ENCODE measurements around the gene AHRR.
"Not testable (repeated sequence)": the region's sequence is repeated elsewhere in the genome, so short reads cannot be mapped to it uniquely, and the experiment has no call there.

DNA sequence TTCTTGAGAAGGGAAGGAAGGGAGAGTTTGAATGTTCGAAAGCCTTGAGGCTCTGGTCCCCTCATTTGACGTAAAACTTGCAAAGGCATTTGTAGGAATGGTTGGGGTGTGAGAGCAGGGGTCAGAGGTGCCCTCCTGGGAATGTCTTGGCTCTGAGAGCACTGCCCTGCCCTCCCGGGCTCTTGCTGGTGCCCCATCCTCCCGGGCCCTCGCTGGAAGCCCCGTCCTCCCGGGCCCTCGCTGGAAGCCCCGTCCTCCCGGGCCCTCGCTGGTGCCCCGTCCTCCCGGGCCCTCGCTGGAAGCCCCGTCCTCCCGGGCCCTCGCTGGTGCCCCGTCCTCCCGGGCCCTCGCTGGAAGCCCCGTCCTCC, 48.3 kb downstream of the AHRR start:
- TF ChIP-seq, protein P1, sequence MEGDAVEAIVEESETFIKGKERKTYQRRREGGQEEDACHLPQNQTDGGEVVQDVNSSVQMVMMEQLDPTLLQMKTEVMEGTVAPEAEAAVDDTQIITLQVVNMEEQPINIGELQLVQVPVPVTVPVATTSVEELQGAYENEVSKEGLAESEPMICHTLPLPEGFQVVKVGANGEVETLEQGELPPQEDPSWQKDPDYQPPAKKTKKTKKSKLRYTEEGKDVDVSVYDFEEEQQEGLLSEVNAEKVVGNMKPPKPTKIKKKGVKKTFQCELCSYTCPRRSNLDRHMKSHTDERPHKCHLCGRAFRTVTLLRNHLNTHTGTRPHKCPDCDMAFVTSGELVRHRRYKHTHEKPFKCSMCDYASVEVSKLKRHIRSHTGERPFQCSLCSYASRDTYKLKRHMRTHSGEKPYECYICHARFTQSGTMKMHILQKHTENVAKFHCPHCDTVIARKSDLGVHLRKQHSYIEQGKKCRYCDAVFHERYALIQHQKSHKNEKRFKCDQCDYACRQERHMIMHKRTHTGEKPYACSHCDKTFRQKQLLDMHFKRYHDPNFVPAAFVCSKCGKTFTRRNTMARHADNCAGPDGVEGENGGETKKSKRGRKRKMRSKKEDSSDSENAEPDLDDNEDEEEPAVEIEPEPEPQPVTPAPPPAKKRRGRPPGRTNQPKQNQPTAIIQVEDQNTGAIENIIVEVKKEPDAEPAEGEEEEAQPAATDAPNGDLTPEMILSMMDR (IDR thresholded peaks at IDR 0.05), result not testable (repeated sequence)
- not testable (repeated sequence) for TF ChIP-seq POLR2A (IDR thresholded peaks at IDR 0.05); POLR2AphosphoS5 (IDR thresholded peaks at IDR 0.05; ENCODE audit: insufficient read depth in 1 of 2, low read depth in 1 of 2)
